ENCODE results near the gene GPC4. TPM values are rescaled to one million over a fixed set of nuclear protein-coding genes. Genes with fewer than 3 reads are reported as not detected.

Gene GPC4
- total and polyA plus RNA-seq, 10 of the 15 experiments (the other 5 are each of a cell fraction or from before 2014, with no cell fraction given): 0.04 to 5.8 (median 0.13) TPM

- TF ChIP-seq, protein P1, sequence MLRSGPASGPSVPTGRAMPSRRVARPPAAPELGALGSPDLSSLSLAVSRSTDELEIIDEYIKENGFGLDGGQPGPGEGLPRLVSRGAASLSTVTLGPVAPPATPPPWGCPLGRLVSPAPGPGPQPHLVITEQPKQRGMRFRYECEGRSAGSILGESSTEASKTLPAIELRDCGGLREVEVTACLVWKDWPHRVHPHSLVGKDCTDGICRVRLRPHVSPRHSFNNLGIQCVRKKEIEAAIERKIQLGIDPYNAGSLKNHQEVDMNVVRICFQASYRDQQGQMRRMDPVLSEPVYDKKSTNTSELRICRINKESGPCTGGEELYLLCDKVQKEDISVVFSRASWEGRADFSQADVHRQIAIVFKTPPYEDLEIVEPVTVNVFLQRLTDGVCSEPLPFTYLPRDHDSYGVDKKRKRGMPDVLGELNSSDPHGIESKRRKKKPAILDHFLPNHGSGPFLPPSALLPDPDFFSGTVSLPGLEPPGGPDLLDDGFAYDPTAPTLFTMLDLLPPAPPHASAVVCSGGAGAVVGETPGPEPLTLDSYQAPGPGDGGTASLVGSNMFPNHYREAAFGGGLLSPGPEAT (IDR thresholded peaks at IDR 0.05; ENCODE audit: low read depth): peak; percentile 74
- peak; percentile 83 for TF ChIP-seq NR2F1 (conservative IDR thresholded peaks at IDR 0.05)
- TF ChIP-seq HDAC6 (IDR thresholded peaks at IDR 0.05; ENCODE audit: unreplicated experiment): no peak
- TF ChIP-seq IKZF2 (IDR thresholded peaks at IDR 0.05): peak in 1 of 2 experiments; percentile 33; a peak in 1 of 4 replicates
- peak; percentile 19; the same call in 1 of the 2 replicates for TF ChIP-seq ZNF687 (IDR thresholded peaks at IDR 0.05)
- TF ChIP-seq FOS (IDR thresholded peaks at IDR 0.05; ENCODE audit: borderline replicate concordance, extremely low read depth, insufficient read length): no peak
These were observed 41.8 kb downstream of the GPC4 start (continued) for GRCh38 chrX:133373386-133374079.
